ENCODE results near the gene PKNOX1.
"Not testable (repeated sequence)": the region's sequence is repeated elsewhere in the genome, so short reads cannot be mapped to it uniquely, and the experiment has no call there.

Gene PKNOX1

GRCh38 chr21:42973991-42974831 is at the start of gene PKNOX1:
TSS of gene PKNOX1 (plus strand) at chr21:42974562. CDS start at chr21:43004382, 29,820 bp downstream.
- DNase-seq, result peak; percentile 99

GRCh38 chr21:42925114-42925926 is 49.0 kb upstream of the PKNOX1 start, which contains the start of gene ERVH48-1:
TSS of gene ERVH48-1 (minus strand) at chr21:42925630. CDS start at chr21:42919006, 6,624 bp downstream.
- DNase-seq, result peak; percentile 53

GRCh38 chr21:42927474-42928200 is 46.7 kb upstream of the PKNOX1 start:
- not testable (repeated sequence) for DNase-seq

- DNase-seq, result no peak
Measured at GRCh38 chr21:42929969-42930368, 44.4 kb upstream of the PKNOX1 start.

GRCh38 chr21:42931560-42932235 is 42.7 kb upstream of the PKNOX1 start:
- no peak for DNase-seq

- DNase-seq, result not testable (repeated sequence)
Measured at GRCh38 chr21:42932378-42933136, 41.8 kb upstream of the PKNOX1 start.

GRCh38 chr21:42933137-42933970 is 41.0 kb upstream of the PKNOX1 start:
- DNase-seq, result not testable (repeated sequence)

- not testable (repeated sequence) for DNase-seq
Measured at GRCh38 chr21:42933973-42934372, 40.4 kb upstream of the PKNOX1 start.

GRCh38 chr21:42936360-42936759 is 38.0 kb upstream of the PKNOX1 start:
- DNase-seq, result not testable (repeated sequence)

GRCh38 chr21:42937034-42937940 is 37.1 kb upstream of the PKNOX1 start:
- not testable (repeated sequence) for DNase-seq

- DNase-seq, result no peak
Measured at GRCh38 chr21:42937960-42938605, 36.3 kb upstream of the PKNOX1 start.

- not testable (repeated sequence) for DNase-seq
Measured at GRCh38 chr21:42938606-42938995, 35.8 kb upstream of the PKNOX1 start.

- DNase-seq, result no peak
Measured at GRCh38 chr21:42939582-42940413, 34.6 kb upstream of the PKNOX1 start.

- DNase-seq, result no peak
Measured at GRCh38 chr21:42941696-42942085, 32.7 kb upstream of the PKNOX1 start.

GRCh38 chr21:42942244-42942643 is 32.1 kb upstream of the PKNOX1 start:
- no peak for DNase-seq

GRCh38 chr21:42949094-42949755 is 25.1 kb upstream of the PKNOX1 start:
- not testable (repeated sequence) for DNase-seq

- DNase-seq, result not testable (repeated sequence)
Measured at GRCh38 chr21:42951193-42951592, 23.2 kb upstream of the PKNOX1 start.

Measured in CD4-positive, alpha-beta T cell treated with Interleukin-6 for 4 hours (primary cell).